ENCODE measurements around the gene GRIK3.

Gene GRIK3

GRCh38 chr1:36989241-36989640 lies 45.1 kb downstream of the GRIK3 start:
- Histone ChIP-seq H3K9me3 (ENCODE audit: control insufficient read depth, insufficient read depth, low read length) (no peaks in the 10 kb centered on the region), H3K27me3 (ENCODE audit: control insufficient read depth, low read length) (peaks cover 2% of the 10 kb centered on the region; the same call in 1 of the 2 replicates), H3K4me3 (ENCODE audit: low read length) (no peak overlapping the region), H3K9me2 (replicated peaks; ENCODE audit: control insufficient read depth, low read length) (no peaks in the 10 kb centered on the region), H4K20me1 (ENCODE audit: control insufficient read depth, insufficient read depth, low read depth, low read length) (peaks cover 1% of the 10 kb centered on the region; the same call in 1 of the 2 replicates), H3K4me1 (ENCODE audit: control insufficient read depth, low read length) (no peaks in the 10 kb centered on the region), H3K36me3 (ENCODE audit: control insufficient read depth, low read length) (no peaks in the 10 kb centered on the region), H3K79me2 (ENCODE audit: control insufficient read depth, low read length) (no peaks in the 10 kb centered on the region), H3F3A (ENCODE audit: control insufficient read depth, insufficient read depth) (no peaks in the 10 kb centered on the region), H3K27ac (ENCODE audit: low read depth, low read length) (no peak overlapping the region), H3K4me2 (ENCODE audit: low read length) (no peak overlapping the region)
- no peak for TF ChIP-seq CTCF (IDR thresholded peaks at IDR 0.05; ENCODE audit: low read depth, low read length, poor library complexity, severe bottlenecking)
- no peak for TF ChIP-seq EZH2phosphoT487 (IDR thresholded peaks at IDR 0.05; ENCODE audit: borderline replicate concordance, low read length)

- peaks cover 3% of the 10 kb centered on the region; the same call in 1 of the 2 replicates for H4K20me1 ChIP-seq (ENCODE audit: control insufficient read depth, insufficient read depth, low read depth, low read length)
- H3K27ac ChIP-seq (ENCODE audit: low read depth, low read length): no peak overlapping the region
- no peaks in the 10 kb centered on the region for H3K4me1 ChIP-seq (ENCODE audit: control insufficient read depth, low read length)
- no peaks in the 10 kb centered on the region for H3K9me3 ChIP-seq (ENCODE audit: control insufficient read depth, insufficient read depth, low read length)
- no peaks in the 10 kb centered on the region for H3K9me2 ChIP-seq (replicated peaks; ENCODE audit: control insufficient read depth, low read length)
- H3K4me2 ChIP-seq (ENCODE audit: low read length): no peak overlapping the region
- TF ChIP-seq CTCF (IDR thresholded peaks at IDR 0.05; ENCODE audit: low read depth, low read length, poor library complexity, severe bottlenecking): no peak
- no peaks in the 10 kb centered on the region for H3K36me3 ChIP-seq (ENCODE audit: control insufficient read depth, low read length)
- peaks cover 2% of the 10 kb centered on the region; the same call in 1 of the 2 replicates for H3K27me3 ChIP-seq (ENCODE audit: control insufficient read depth, low read length)
- H3K4me3 ChIP-seq (ENCODE audit: low read length): no peak overlapping the region
- H3K79me2 ChIP-seq (ENCODE audit: control insufficient read depth, low read length): no peaks in the 10 kb centered on the region
- no peaks in the 10 kb centered on the region for H3F3A ChIP-seq (ENCODE audit: control insufficient read depth, insufficient read depth)
These were observed 45.5 kb downstream of the GRIK3 start for GRCh38 chr1:36988741-36989193.

- Histone ChIP-seq H4K20me1 (ENCODE audit: control insufficient read depth, insufficient read depth, low read depth, low read length) (peaks cover 3% of the 10 kb centered on the region; the same call in 1 of the 2 replicates), H3K4me2 (ENCODE audit: low read length) (no peak overlapping the region), H3K27me3 (ENCODE audit: control insufficient read depth, low read length) (peaks cover 2% of the 10 kb centered on the region; the same call in 1 of the 2 replicates), H3K27ac (ENCODE audit: low read depth, low read length) (no peak overlapping the region), H3K4me3 (ENCODE audit: low read length) (no peak overlapping the region), H3F3A (ENCODE audit: control insufficient read depth, insufficient read depth) (no peaks in the 10 kb centered on the region), H3K36me3 (ENCODE audit: control insufficient read depth, low read length) (no peaks in the 10 kb centered on the region), H3K4me1 (ENCODE audit: control insufficient read depth, low read length) (no peaks in the 10 kb centered on the region), H3K9me2 (replicated peaks; ENCODE audit: control insufficient read depth, low read length) (no peaks in the 10 kb centered on the region), H3K9me3 (ENCODE audit: control insufficient read depth, insufficient read depth, low read length) (no peaks in the 10 kb centered on the region), H3K79me2 (ENCODE audit: control insufficient read depth, low read length) (no peaks in the 10 kb centered on the region)
- TF ChIP-seq EZH2phosphoT487 (IDR thresholded peaks at IDR 0.05; ENCODE audit: borderline replicate concordance, low read length) (no peak), CTCF (IDR thresholded peaks at IDR 0.05; ENCODE audit: low read depth, low read length, poor library complexity, severe bottlenecking) (no peak)
These were observed 46.0 kb downstream of the GRIK3 start for GRCh38 chr1:36988321-36988720.

All from DOHH2 (cell line).